Esophagus squamous epithelium (tissue), 4 donors: Measurements from ENCODE around the gene ARVCF.

Experiments used
- POLR2A ChIP-seq, 4 donors: fragments of 450-650 bp; IDR thresholded peaks; one replicate each; pipeline ENCODE4 v1.6.1; 2017; ENCODE audit warnings: antibody characterized with exemption in 4 of 4, mild to moderate bottlenecking in 4 of 4, moderate library complexity in 3 of 4
- TF ChIP-seq, protein P1 (sequence below), 6 experiments: fragments of 450-650 bp in 4 of 6; fragments of 200-600 bp in 2 of 6; sonication (generic) in 2 of 6; IDR thresholded peaks; one replicate each; pipeline ENCODE4 v1.5.1; 2016 to 2019; ENCODE audit warnings: antibody characterized with exemption in 6 of 6, mild to moderate bottlenecking in 4 of 6, moderate library complexity in 4 of 6

DNA sequence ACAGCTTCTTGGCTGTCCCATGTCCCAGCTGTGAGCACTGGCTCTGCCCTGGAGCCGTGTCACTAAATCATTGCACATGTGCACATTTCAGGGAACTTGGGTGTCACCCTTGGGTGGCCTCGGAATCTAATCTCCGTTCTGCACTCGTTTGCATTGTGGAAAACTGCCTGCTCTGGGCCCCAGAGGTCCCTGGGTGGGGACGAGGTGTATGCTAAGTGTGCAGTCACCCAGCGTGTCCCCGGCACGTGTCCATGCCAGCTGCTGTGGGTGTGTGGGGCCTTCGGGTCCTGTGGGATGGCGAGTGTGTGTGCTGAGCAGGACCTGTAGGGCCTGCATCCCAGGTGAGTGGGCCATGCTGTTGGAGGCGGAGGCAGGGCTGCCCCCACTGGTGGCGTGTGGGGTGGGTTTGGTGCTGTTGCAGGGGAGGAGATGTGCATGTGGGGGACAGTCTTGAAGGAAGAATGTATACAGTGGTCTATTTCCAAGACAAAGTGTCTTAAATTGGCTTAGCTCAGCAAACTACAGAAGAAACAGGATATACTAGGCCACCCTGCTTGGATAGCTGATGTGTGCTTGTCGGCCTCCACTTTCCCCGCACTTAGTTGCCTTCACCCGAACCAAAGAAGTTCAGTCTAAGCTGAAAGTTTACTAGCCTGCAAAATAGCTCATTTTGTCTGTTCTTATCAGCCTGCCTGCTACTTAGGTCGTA is 18.9 kb upstream of the ARVCF start:
- TF ChIP-seq, protein P1, sequence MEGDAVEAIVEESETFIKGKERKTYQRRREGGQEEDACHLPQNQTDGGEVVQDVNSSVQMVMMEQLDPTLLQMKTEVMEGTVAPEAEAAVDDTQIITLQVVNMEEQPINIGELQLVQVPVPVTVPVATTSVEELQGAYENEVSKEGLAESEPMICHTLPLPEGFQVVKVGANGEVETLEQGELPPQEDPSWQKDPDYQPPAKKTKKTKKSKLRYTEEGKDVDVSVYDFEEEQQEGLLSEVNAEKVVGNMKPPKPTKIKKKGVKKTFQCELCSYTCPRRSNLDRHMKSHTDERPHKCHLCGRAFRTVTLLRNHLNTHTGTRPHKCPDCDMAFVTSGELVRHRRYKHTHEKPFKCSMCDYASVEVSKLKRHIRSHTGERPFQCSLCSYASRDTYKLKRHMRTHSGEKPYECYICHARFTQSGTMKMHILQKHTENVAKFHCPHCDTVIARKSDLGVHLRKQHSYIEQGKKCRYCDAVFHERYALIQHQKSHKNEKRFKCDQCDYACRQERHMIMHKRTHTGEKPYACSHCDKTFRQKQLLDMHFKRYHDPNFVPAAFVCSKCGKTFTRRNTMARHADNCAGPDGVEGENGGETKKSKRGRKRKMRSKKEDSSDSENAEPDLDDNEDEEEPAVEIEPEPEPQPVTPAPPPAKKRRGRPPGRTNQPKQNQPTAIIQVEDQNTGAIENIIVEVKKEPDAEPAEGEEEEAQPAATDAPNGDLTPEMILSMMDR (IDR thresholded peaks at IDR 0.05) = no peak
- no peak for TF ChIP-seq POLR2A (IDR thresholded peaks at IDR 0.05)
